Suprapubic skin (tissue), 4 donors: ENCODE data around the gene OSBPL2. TPM values are rescaled to one million over a fixed set of nuclear protein-coding genes. Genes with fewer than 3 reads are reported as not detected.

Experiments
- DNase-seq, 2 donors: peaks; one replicate each; pipeline ENCODE4 v3.0.0-alpha.2; 2019; ENCODE audit warnings: low spot score in 2 of 2
- H3K27ac ChIP-seq: fragments of 200-600 bp; sonication (generic); one replicate; pipeline ENCODE4 v1.5.1; 2019
- H3K27me3 ChIP-seq: fragments of 200-600 bp; sonication (generic); one replicate; pipeline ENCODE4 v1.5.1; 2019
- H3K36me3 ChIP-seq: fragments of 200-600 bp; sonication (generic); one replicate; pipeline ENCODE4 v1.5.1; 2019
- H3K4me1 ChIP-seq: fragments of 200-600 bp; sonication (generic); one replicate; pipeline ENCODE4 v1.5.1; 2019
- H3K4me3 ChIP-seq: fragments of 200-600 bp; sonication (generic); one replicate; pipeline ENCODE4 v1.5.1; 2019; ENCODE audit warnings: mild to moderate bottlenecking
- H3K9me3 ChIP-seq: fragments of 200-600 bp; sonication (generic); one replicate; pipeline ENCODE4 v1.5.1; 2019
- CTCF ChIP-seq, 2 donors: fragments of 200-600 bp in 1 of 2; fragments of 450-650 bp in 1 of 2; sonication (generic) in 1 of 2; IDR thresholded peaks; one replicate each; pipeline ENCODE4 v1.5.1; 2016 to 2019; ENCODE audit warnings: antibody characterized with exemption in 2 of 2, mild to moderate bottlenecking in 1 of 2, moderate library complexity in 1 of 2
- EP300 ChIP-seq: sonication (generic); formaldehyde crosslinking; IDR thresholded peaks from one replicate; pipeline ENCODE4 v1.6.1; 2017; ENCODE audit warnings: antibody characterized with exemption
- POLR2A ChIP-seq, 2 donors: fragments of 450-650 bp; IDR thresholded peaks; one replicate each; pipeline ENCODE4 v1.6.1; 2017; ENCODE audit warnings: antibody characterized with exemption in 2 of 2, mild to moderate bottlenecking in 2 of 2, moderate library complexity in 2 of 2
- POLR2AphosphoS5 ChIP-seq, 3 donors: sonication (generic); formaldehyde crosslinking; IDR thresholded peaks; one replicate each; pipeline ENCODE4 v1.6.1; 2017; ENCODE audit warnings: antibody characterized with exemption in 3 of 3
- WGBS: methylation state at CpG from one replicate; pipeline ENCODE4 v1.1.5; 2018; 5-methylcytosine and 5-hydroxymethylcytosine counted together
- total RNA-seq, 4 donors: library from RNA; depleted of rRNA; stranded (reverse); fragments of >200 nt; gene quantifications; one replicate each; pipeline ENCODE4 v1.1.0, GENCODE V29; 2016

The OSBPL2 gene
- total RNA-seq, 4 donors from 2014 or later: 78.1 to 132 (median 84.0) TPM

DNA sequence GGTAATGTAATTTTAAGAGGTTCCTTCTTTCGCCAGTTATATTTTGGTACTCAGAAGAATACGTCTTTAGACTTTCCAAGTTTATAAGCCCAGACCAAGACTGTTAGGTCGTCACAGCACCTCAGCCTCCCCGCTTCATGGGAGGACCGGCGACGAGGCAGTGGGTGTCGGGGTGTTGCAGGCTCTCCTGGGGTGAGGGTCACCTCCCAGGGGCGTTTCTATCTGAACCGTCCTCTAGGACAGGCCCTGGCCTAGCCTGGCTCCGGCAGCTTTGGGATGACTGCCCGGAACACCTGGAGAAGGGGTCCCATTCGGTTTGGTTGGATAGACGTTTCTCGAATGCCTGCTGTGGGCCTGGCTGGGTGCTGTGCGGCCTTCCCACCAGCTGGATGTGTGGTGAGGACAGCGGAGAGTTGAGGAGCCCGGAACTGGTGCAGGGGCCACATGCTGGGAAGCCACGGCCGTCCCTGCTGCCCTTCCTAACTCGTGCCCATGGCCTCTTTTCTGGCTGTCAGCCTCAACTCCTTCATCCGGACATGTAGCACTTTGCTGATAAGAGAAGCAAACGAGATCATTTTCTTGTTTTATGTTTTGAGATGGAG lies 1.1 kb downstream of the OSBPL2 start:
- H3K27me3 ChIP-seq: no peaks in the 10 kb centered on the region
- H3K27ac ChIP-seq: peak overlapping the region; percentile 97
- H3K4me3 ChIP-seq: peak overlapping the region; percentile 67
- WGBS: 28% methylated on average over 20 of the region's 23 CpGs
- no peaks in the 10 kb centered on the region for H3K9me3 ChIP-seq
- H3K4me1 ChIP-seq: peaks cover 71% of the 10 kb centered on the region
- peaks cover 4% of the 10 kb centered on the region for H3K36me3 ChIP-seq
- no peak for DNase-seq
- no peak for TF ChIP-seq CTCF (IDR thresholded peaks at IDR 0.05)
- no peak for TF ChIP-seq EP300
- TF ChIP-seq POLR2A (IDR thresholded peaks at IDR 0.05): no peak
- no peak for TF ChIP-seq POLR2AphosphoS5 (IDR thresholded peaks at IDR 0.05)

DNA sequence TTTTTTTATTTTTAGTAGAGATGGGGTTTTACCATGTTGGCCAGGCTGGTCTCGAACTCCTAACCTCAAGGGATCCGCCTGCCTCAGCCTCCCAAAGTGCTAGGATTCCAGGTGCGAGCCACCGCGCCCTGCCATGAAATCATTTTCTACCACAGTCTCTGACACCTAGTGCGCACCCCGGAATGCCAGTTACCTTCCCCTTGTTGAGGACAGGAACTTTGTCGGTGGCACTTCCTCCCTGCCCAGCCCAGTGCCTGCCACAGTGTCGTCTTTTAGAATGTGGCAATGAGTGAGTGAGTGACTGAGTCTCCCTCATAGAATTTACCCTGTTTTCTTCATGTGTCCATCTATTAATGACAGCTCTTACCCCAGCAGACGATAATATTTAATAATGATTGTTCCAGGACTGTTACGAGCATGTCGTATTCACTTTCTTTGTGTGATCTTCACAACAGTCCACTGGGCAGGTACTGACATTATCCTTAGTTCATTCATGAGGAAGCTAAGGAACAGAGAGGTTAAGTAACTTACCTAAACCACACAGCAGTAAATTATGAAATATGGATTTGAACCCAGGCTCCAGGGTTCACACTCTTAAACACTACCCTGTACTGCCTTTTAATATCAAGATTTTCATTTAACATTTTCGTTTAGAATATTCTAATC lies 1.8 kb downstream of the OSBPL2 start:
- H3K36me3 ChIP-seq: peaks cover 4% of the 10 kb centered on the region
- H3K27ac ChIP-seq: peak overlapping the region; percentile 97
- no peak for DNase-seq
- H3K27me3 ChIP-seq: no peaks in the 10 kb centered on the region
- peaks cover 68% of the 10 kb centered on the region for H3K4me1 ChIP-seq
- H3K4me3 ChIP-seq: peak overlapping the region; percentile 67
- no peaks in the 10 kb centered on the region for H3K9me3 ChIP-seq
- 82% methylated on average over 13 of the region's 13 CpGs for WGBS
- TF ChIP-seq POLR2AphosphoS5 (IDR thresholded peaks at IDR 0.05) (no peak), CTCF (IDR thresholded peaks at IDR 0.05) (no peak), POLR2A (IDR thresholded peaks at IDR 0.05) (no peak), EP300 (no peak)

DNA sequence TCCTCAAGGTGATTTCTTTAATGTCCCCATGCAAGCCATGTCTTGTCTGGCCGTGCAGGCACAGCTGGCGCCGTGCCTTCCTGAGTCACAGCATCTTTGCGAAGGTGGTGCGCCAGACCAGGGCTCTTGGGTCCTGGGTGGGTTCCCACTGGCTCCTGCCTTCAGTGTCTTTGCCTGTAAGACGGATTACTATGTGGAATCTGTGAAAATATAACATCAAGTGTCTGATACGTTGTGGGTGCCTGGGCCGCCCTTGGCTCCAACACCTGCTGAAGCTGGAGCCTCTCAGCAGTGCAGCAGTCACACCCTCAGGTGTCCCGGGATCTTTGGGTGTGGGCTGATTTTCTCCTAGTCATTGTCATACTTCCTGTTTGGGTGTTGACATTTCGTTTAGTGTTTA lies 3.2 kb downstream of the OSBPL2 start:
- Histone ChIP-seq H3K36me3 (peaks cover 4% of the 10 kb centered on the region), H3K9me3 (no peaks in the 10 kb centered on the region), H3K4me1 (peaks cover 74% of the 10 kb centered on the region), H3K27me3 (no peaks in the 10 kb centered on the region), H3K27ac (peak overlapping the region; percentile 83), H3K4me3 (no peak overlapping the region)
- DNase-seq: no peak
- TF ChIP-seq POLR2AphosphoS5 (IDR thresholded peaks at IDR 0.05): peak in 1 of 3 donors; percentile 8
- TF ChIP-seq EP300: no peak
- TF ChIP-seq CTCF (IDR thresholded peaks at IDR 0.05): no peak
- no peak for TF ChIP-seq POLR2A (IDR thresholded peaks at IDR 0.05)
- 48% methylated on average over 9 of the region's 10 CpGs for WGBS

DNA sequence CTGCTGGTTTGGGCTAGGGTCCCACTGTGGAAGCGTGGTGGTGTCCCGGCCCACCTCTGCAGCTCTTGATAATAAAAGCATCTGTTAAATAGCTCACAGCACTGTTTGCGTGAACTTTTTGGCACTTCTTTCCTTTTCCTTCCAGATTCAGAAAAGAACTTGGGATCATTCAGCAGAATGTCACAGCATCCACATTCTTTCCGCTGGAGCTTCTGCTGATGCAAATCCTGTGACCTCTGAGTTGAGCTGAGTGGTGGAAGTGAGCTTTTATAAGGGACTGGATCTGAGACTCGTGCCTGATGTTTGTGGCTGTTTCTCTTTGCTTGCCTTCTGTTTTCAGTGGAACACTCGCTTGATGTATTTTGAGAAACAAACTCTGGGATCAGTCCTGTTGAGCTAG lies 3.9 kb downstream of the OSBPL2 start:
- H3K9me3 ChIP-seq: no peaks in the 10 kb centered on the region
- H3K4me1 ChIP-seq: peaks cover 75% of the 10 kb centered on the region
- 77% methylated on average over 6 of the region's 6 CpGs for WGBS
- no peak for TF ChIP-seq EP300
- TF ChIP-seq POLR2A (IDR thresholded peaks at IDR 0.05): no peak
- TF ChIP-seq CTCF (IDR thresholded peaks at IDR 0.05): no peak
- no peak for TF ChIP-seq POLR2AphosphoS5 (IDR thresholded peaks at IDR 0.05)
- no peaks in the 10 kb centered on the region for H3K27me3 ChIP-seq
- peaks cover 4% of the 10 kb centered on the region for H3K36me3 ChIP-seq
- peak overlapping the region; percentile 83 for H3K27ac ChIP-seq
- DNase-seq: no peak
- no peak overlapping the region for H3K4me3 ChIP-seq

GRCh38 chr20:62243106-62243505 lies 4.8 kb downstream of the OSBPL2 start:
- Histone ChIP-seq H3K4me3 (no peak overlapping the region), H3K9me3 (no peaks in the 10 kb centered on the region), H3K36me3 (peaks cover 4% of the 10 kb centered on the region), H3K27me3 (no peaks in the 10 kb centered on the region), H3K27ac (peak overlapping the region; percentile 83), H3K4me1 (peaks cover 69% of the 10 kb centered on the region)
- 82% methylated on average over 10 of the region's 22 CpGs for WGBS
- TF ChIP-seq POLR2A (IDR thresholded peaks at IDR 0.05): no peak
- no peak for TF ChIP-seq CTCF (IDR thresholded peaks at IDR 0.05)
- no peak for TF ChIP-seq EP300
- TF ChIP-seq POLR2AphosphoS5 (IDR thresholded peaks at IDR 0.05): no peak
- no peak for DNase-seq
